Cardiac muscle cell (in vitro differentiated cells and primary cell): ENCODE measurements around the gene MORN4. TPM values are rescaled to one million over a fixed set of nuclear protein-coding genes. Genes with fewer than 3 reads are reported as not detected.
"Not testable (repeated sequence)": the region's sequence is repeated elsewhere in the genome, so short reads cannot be mapped to it uniquely, and the experiment has no call there.

Source experiments
- DNase-seq, 2 donors: peaks; one replicate each; pipeline versions ENCODE4 v3.0.0 to v3.0.0-alpha.2; 2010 to 2017; ENCODE audit warnings: low read depth in 1 of 2, low spot score in 1 of 2
- H3K27ac ChIP-seq: fragments of 200-600 bp; sonication (generic); 2 replicates; pipeline ENCODE4 v1.5.1; 2016
- H3K27me3 ChIP-seq: fragments of 200-600 bp; sonication (generic); 2 replicates; pipeline ENCODE4 v1.6.0; 2016; ENCODE audit warnings: control low read depth
- H3K36me3 ChIP-seq: fragments of 200-600 bp; sonication (generic); 2 replicates; pipeline ENCODE4 v1.5.1; 2016; ENCODE audit warnings: control low read depth
- H3K4me1 ChIP-seq: fragments of 200-600 bp; sonication (generic); 2 replicates; pipeline ENCODE4 v1.8.1; 2017; ENCODE audit warnings: low read depth, mild to moderate bottlenecking, mixed run types
- H3K4me3 ChIP-seq: fragments of 200-600 bp; sonication (generic); 2 replicates; pipeline ENCODE4 v1.5.1; 2016; ENCODE audit warnings: mild to moderate bottlenecking
- H3K9me3 ChIP-seq: fragments of 200-600 bp; sonication (generic); 2 replicates; pipeline ENCODE4 v1.5.1; 2017; ENCODE audit warnings: low read depth, mild to moderate bottlenecking, control low read depth
- CTCF ChIP-seq: IDR thresholded peaks from 2 replicates; pipeline ENCODE4 v1.5.1; 2012; ENCODE audit warnings: low read depth, mild to moderate bottlenecking, low read length
- polyA plus RNA-seq: library from polyadenylated mRNA; unstranded; fragments of >200 nt; fragmentation: Nextera tagmentation; extraction: Ambion mirVana; gene quantifications from 2 replicates; pipeline ENCODE4 v1.2.1, GENCODE V29; 2016
- total RNA-seq: library from RNA; depleted of rRNA; stranded (reverse); fragments of >200 nt; gene quantifications from 2 replicates; pipeline ENCODE4 v1.2.3, GENCODE V29; 2016

The MORN4 gene
- total and polyA plus RNA-seq, 2 experiments from 2014 or later, result 18.7 to 48.1 TPM

GRCh38 chr10:97659589-97659988 is 26.3 kb upstream of the MORN4 start:
- H3K27ac ChIP-seq, result no peak overlapping the region
- no peaks in the 10 kb centered on the region for H3K9me3 ChIP-seq
- no peaks in the 10 kb centered on the region for H3K27me3 ChIP-seq
- no peak for TF ChIP-seq CTCF
- DNase-seq, result peak in 1 of 2 donors; percentile 81
- H3K4me1 ChIP-seq, result peaks cover 5% of the 10 kb centered on the region
- no peak overlapping the region for H3K4me3 ChIP-seq
- peaks cover 49% of the 10 kb centered on the region for H3K36me3 ChIP-seq

DNA sequence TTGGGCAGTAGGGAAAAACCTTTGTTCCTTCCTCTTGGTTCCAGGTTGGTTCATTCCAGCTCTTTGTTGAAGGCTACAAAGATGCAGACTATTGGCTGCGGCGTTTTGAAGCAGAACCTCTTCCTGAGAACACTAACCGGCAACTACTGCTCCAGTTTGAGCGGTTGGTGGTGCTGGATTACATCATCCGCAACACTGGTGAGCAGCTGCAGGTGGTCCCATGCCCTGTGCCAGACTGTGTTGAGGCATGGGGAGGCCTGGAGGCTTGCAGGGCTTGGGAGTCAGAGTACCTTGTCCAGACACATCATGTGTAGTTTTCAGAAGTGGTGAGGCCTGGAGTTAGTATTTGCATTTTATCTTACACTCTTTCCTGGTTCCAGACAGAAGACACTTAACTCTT is 23.5 kb upstream of the MORN4 start:
- no peaks in the 10 kb centered on the region for H3K9me3 ChIP-seq
- TF ChIP-seq CTCF, result no peak
- no peak for DNase-seq
- peaks cover 55% of the 10 kb centered on the region for H3K36me3 ChIP-seq
- no peak overlapping the region for H3K4me3 ChIP-seq
- H3K27ac ChIP-seq, result no peak overlapping the region
- H3K27me3 ChIP-seq, result no peaks in the 10 kb centered on the region
- H3K4me1 ChIP-seq, result no peaks in the 10 kb centered on the region

DNA sequence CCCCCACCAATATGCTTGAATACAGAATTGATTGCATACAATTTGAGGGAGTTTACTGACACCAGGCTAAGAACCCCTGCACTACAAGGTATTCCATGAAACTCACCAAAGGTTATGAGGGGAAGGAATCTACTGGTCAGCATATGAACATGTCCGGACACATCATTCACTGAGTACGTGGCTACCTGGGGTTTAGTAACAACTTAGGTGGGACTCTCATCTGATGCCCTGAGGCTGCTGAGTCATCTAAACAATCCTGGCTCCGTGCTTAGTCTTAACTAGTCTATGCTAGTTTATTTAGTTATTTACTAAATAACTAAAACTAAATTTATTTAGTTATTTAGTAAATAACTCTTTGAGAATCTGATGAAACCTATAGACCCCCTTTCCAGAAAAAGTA is 18.5 kb upstream of the MORN4 start:
- TF ChIP-seq CTCF, result no peak
- Histone ChIP-seq H3K9me3 (no peaks in the 10 kb centered on the region), H3K4me3 (no peak overlapping the region), H3K4me1 (no peaks in the 10 kb centered on the region), H3K27ac (no peak overlapping the region), H3K27me3 (no peaks in the 10 kb centered on the region), H3K36me3 (peaks cover 44% of the 10 kb centered on the region)
- no peak for DNase-seq

- no peak overlapping the region for H3K27ac ChIP-seq
- H3K4me3 ChIP-seq, result no peak overlapping the region
- no peaks in the 10 kb centered on the region for H3K9me3 ChIP-seq
- H3K4me1 ChIP-seq, result no peaks in the 10 kb centered on the region
- no peaks in the 10 kb centered on the region for H3K27me3 ChIP-seq
- no peak for DNase-seq
- TF ChIP-seq CTCF, result no peak
- peaks cover 36% of the 10 kb centered on the region for H3K36me3 ChIP-seq
Measured at GRCh38 chr10:97650726-97651125, 17.4 kb upstream of the MORN4 start.

DNA sequence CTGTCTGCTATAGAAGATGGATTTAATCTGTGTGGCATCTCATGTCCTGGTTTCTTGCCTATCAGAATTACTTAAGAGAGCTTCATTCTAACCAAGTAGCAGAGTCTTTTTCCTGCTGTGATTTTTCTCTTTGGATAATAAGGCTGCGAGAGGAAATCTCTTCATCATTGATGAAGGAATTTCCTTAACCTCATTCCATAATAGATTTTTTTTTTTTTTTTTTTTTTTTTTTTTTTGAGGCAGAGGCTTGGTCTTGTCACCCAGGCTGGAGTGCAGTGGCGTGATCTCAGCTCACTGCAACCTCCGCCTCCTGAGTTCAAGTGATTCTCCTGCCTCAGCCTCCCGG is 16.1 kb upstream of the MORN4 start:
- not testable (repeated sequence) for H3K27me3 ChIP-seq, H3K27ac ChIP-seq, DNase-seq, H3K9me3 ChIP-seq, H3K4me1 ChIP-seq, H3K4me3 ChIP-seq
- H3K36me3 ChIP-seq, result peaks cover 27% of the 10 kb centered on the region

DNA sequence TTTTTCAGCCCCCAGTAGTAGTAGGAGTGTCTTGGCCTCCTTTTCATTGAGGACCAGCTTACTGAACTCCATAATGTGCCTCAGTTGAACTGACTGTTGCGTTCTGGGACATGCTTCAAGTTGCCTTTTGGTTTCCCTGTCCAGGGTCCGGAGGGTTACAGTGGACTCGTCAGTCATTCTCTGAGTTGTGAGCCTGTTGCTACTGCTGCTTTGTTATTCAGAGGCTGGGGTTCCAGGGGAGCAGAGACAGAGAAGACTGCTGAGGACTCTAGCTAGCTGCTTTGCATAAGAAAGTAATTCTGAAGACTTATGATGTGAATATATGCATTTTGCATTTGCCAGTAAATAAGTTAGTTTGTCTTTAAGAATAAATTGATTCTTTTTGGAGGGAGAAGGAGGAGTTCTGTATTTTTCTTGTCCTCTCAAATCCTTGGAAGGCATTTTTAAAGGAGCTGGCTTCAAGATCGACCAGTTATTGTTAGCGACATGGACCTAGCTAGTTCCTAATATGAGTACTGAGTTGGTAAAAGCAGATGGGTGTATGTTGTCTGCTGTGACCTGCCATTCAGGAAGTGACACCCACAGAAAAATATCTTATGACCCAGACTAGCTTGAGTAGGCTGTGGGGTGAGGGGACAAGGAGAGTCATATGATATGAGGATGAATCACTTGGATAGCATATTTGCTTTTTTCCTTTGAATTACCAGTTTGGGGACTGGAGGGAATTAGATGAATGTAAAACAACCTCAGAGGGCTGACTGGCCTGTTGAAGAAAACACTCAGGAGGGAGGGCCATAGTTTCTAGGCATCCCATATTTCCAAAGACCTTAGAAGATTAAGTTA is 15.5 kb upstream of the MORN4 start:
- Histone ChIP-seq H3K9me3 (no peaks in the 10 kb centered on the region), H3K4me1 (no peaks in the 10 kb centered on the region), H3K27ac (no peak overlapping the region), H3K36me3 (peaks cover 23% of the 10 kb centered on the region), H3K4me3 (no peak overlapping the region), H3K27me3 (no peaks in the 10 kb centered on the region)
- no peak for TF ChIP-seq CTCF
- peak in 1 of 2 donors; percentile 77 for DNase-seq
